ENCODE results near the gene GBE1. TPM values are rescaled to one million over a fixed set of nuclear protein-coding genes. Genes with fewer than 3 reads are reported as not detected.

The GBE1 gene
- total and polyA plus RNA-seq, 9 of the 15 experiments (the other 6 are each of a cell fraction or from before 2014, with no cell fraction given), result 7.9 to 25.6 (median 13.1) TPM

DNA sequence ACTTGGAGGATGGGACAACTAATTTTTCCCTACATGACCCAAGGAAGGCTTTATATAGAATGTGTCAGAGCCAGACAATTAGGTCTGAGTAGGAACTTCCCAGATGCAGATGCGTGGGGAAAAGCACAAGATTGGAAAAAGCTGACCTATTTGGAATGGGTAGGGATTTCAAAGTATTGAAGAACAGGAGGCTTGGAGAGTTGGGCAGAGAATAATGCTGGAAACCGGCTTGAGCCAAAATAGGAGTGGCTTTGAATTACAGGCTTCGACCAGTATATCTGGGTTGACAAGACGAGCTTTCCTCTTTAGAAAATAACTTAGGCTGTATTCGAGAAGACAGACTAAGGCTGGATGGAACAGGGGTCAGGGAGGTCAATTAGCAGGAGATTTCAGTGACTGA, 181.1 kb downstream of the GBE1 start:
- Histone ChIP-seq H3K9ac (ENCODE audit: insufficient read depth in 1 of 2, low read depth in 2 of 2, low read length in 2 of 2) (no peak overlapping the region), H3K27me3 (ENCODE audit: control insufficient read depth in 2 of 2, insufficient read depth in 2 of 2, low read length in 2 of 2) (no peaks in the 10 kb centered on the region), H3K9me1 (ENCODE audit: control insufficient read depth, insufficient read depth, low read length) (no peaks in the 10 kb centered on the region), H3K79me2 (ENCODE audit: control insufficient read depth, insufficient read depth, low read length) (no peaks in the 10 kb centered on the region), H3K4me2 (ENCODE audit: insufficient read depth, low read length) (no peak overlapping the region), H4K20me1 (replicated peaks; ENCODE audit: control insufficient read depth, insufficient read depth, low read length) (no peaks in the 10 kb centered on the region), H2AFZ (ENCODE audit: low read depth, low read length) (no peak overlapping the region), H3K27ac (ENCODE audit: extremely low read depth, low read depth, low read length) (no peak overlapping the region), H3K4me1 (replicated peaks in 1 of 2; ENCODE audit: control insufficient read depth in 2 of 2, insufficient read depth in 2 of 2, low read length in 2 of 2) (no peaks in the 10 kb centered on the region), H3K9me3 (replicated peaks; ENCODE audit: control insufficient read depth, insufficient read depth, low read depth, low read length) (no peaks in the 10 kb centered on the region), H3K4me3 (no peak overlapping the region), H3K36me3 (ENCODE audit: control insufficient read depth, insufficient read depth, low read length) (no peaks in the 10 kb centered on the region)
- DNase-seq (ENCODE audit: extremely low read depth in 1 of 4, low spot score in 3 of 4) (no peak), ATAC-seq (no peak), FAIRE-seq (no peak)
- BruUV-seq (replicated peaks), result no TSS peak
- POLR2A ChIA-PET, result no interaction called here
- intact Hi-C loops (cut with micrococcal nuclease) (loop anchor here (10.0 kb wide), 2 partner anchors 204 to 554 kb away; no protein-coding TSS in a partner anchor), in situ Hi-C loops (cut with MboI) (no loop called here)
- CTCF ChIA-PET (ENCODE audit: low intra/inter-chr PET ratio), result no interaction called here
- TF ChIP-seq KHSRP (IDR thresholded peaks at IDR 0.05) (no peak), DDX20 (tag; IDR thresholded peaks at IDR 0.05; ENCODE audit: low read depth) (no peak), BCL6 (CRISPR knock-in tag; IDR thresholded peaks at IDR 0.05) (no peak), CEBPB (tag; IDR thresholded peaks at IDR 0.05) (no peak), ATF3 (IDR thresholded peaks at IDR 0.05) (no peak), ATF3 (CRISPR knock-in tag; conservative IDR thresholded peaks at IDR 0.05) (no peak), KAT7 (CRISPR knock-in tag; IDR thresholded peaks at IDR 0.05; ENCODE audit: borderline replicate concordance) (no peak), NCOA4 (IDR thresholded peaks at IDR 0.05; ENCODE audit: partially characterized antibody) (no peak)
- TF ChIP-seq, protein P1, sequence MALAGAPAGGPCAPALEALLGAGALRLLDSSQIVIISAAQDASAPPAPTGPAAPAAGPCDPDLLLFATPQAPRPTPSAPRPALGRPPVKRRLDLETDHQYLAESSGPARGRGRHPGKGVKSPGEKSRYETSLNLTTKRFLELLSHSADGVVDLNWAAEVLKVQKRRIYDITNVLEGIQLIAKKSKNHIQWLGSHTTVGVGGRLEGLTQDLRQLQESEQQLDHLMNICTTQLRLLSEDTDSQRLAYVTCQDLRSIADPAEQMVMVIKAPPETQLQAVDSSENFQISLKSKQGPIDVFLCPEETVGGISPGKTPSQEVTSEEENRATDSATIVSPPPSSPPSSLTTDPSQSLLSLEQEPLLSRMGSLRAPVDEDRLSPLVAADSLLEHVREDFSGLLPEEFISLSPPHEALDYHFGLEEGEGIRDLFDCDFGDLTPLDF (CRISPR knock-in tag; IDR thresholded peaks at IDR 0.05), result no peak
- WGBS (ENCODE audit: insufficient coverage, low coverage, missing lambda C conversion rate), result 54% methylated on average over 5 of the region's 5 CpGs
